Stomach (tissue), 9 donors: Measurements from ENCODE around the gene TSHZ2. TPM values are rescaled to one million over a fixed set of nuclear protein-coding genes. Genes with fewer than 3 reads are reported as not detected.

Experiments used
- DNase-seq, 2 donors: peaks; one replicate each; pipeline versions ENCODE4 v3.0.0 to v3.0.0-alpha.2; 2013 to 2019
- H3K27ac ChIP-seq, 5 donors: fragments of 200-600 bp in 4 of 5; sonication (generic) in 4 of 5; one replicate each; pipeline ENCODE4 v1.5.1; 2013 to 2019; ENCODE audit warnings: mild to moderate bottlenecking in 1 of 5, moderate library complexity in 1 of 5
- H3K27me3 ChIP-seq, 3 donors: fragments of 200-600 bp; sonication (generic); one replicate each; pipeline ENCODE4 v1.5.1; 2017 to 2019; ENCODE audit warnings: mixed run types in 1 of 3
- H3K36me3 ChIP-seq, 4 donors: fragments of 200-600 bp; sonication (generic); 1 replicate in 3 of 4; 2 replicates in 1 of 4; pipeline ENCODE4 v1.5.1; 2016 to 2019
- H3K4me1 ChIP-seq, 4 donors: fragments of 200-600 bp; sonication (generic); one replicate each; pipeline ENCODE4 v1.5.1; 2016 to 2019
- H3K4me3 ChIP-seq, 4 donors: fragments of 200-600 bp; sonication (generic) in 3 of 4; one replicate each; pipeline ENCODE4 v1.5.1; 2016 to 2019; ENCODE audit warnings: mild to moderate bottlenecking in 1 of 4
- H3K9me3 ChIP-seq, 4 donors: fragments of 200-600 bp; sonication (generic); one replicate each; pipeline ENCODE4 v1.5.1; 2016 to 2019
- CTCF ChIP-seq, 7 experiments: fragments of 450-650 bp in 4 of 7; fragments of 200-600 bp in 3 of 7; sonication (generic) in 3 of 7; IDR thresholded peaks; one replicate each; pipeline ENCODE4 v1.5.1; 2016 to 2019; ENCODE audit warnings: antibody characterized with exemption in 7 of 7, control low read depth in 2 of 7, mild to moderate bottlenecking in 1 of 7
- EP300 ChIP-seq: sonication (generic); formaldehyde crosslinking; IDR thresholded peaks from one replicate; pipeline ENCODE4 v1.6.1; 2017; ENCODE audit warnings: antibody characterized with exemption
- POLR2A ChIP-seq, 4 donors: fragments of 450-650 bp; IDR thresholded peaks; one replicate each; pipeline ENCODE4 v1.6.1; 2016; ENCODE audit warnings: antibody characterized with exemption in 4 of 4, control low read depth in 2 of 4, mild to moderate bottlenecking in 1 of 4, moderate library complexity in 1 of 4
- POLR2AphosphoS5 ChIP-seq, 3 donors: sonication (generic); formaldehyde crosslinking; IDR thresholded peaks; one replicate each; pipeline ENCODE4 v1.6.1; 2016; ENCODE audit warnings: antibody characterized with exemption in 3 of 3
- WGBS, 5 donors: extraction: QIAGEN DNeasy Blood & Tissue Kit in 3 of 5; methylation state at CpG; one replicate each; pipeline versions ENCODE4 v1.1.5 to v1.1.7; 2013 to 2018; 5-methylcytosine and 5-hydroxymethylcytosine counted together
- intact Hi-C: fragments of 100-400 bp; cut with DNase I; formaldehyde crosslinking; loops from one replicate; pipeline ENCODE4 v1.15.1; 2023; ENCODE audit warnings: low total_unique reads
- polyA plus RNA-seq, 3 donors: library from polyadenylated mRNA; stranded (reverse); fragments of 200-250 nt; gene quantifications; one replicate each; pipeline ENCODE4 v1.2.3, GENCODE V29; 2013
- total RNA-seq, 5 donors: library from RNA; depleted of rRNA; stranded (reverse); fragments of >200 nt; gene quantifications; one replicate each; pipeline versions ENCODE4 v1.1.0 to v1.2.3, GENCODE V29; 2014 to 2016
- donor health status: healthy with polysubstance abuse.
- donor health status: Bipolar disorder and iron deficiency.
- donor health status: healthy.

TSHZ2 gene
- total and polyA plus RNA-seq, 8 donors, result 2.9 to 20.5 (median 5.8) TPM

- H3K27me3 ChIP-seq, result no peaks in the 10 kb centered on the region
- 81 to 93% (median 86%) methylated on average over 5 of the region's 5 CpGs for WGBS, 5 donors
- TF ChIP-seq CTCF (IDR thresholded peaks at IDR 0.05) (no peak), POLR2AphosphoS5 (IDR thresholded peaks at IDR 0.05) (no peak), EP300 (no peak), POLR2A (IDR thresholded peaks at IDR 0.05) (no peak)
- DNase-seq, result no peak
- no peaks in the 10 kb centered on the region for H3K36me3 ChIP-seq
- intact Hi-C loops, result no loop called here
- no peak overlapping the region for H3K4me3 ChIP-seq
- H3K27ac ChIP-seq, result no peak overlapping the region
- H3K4me1 ChIP-seq, result no peaks in the 10 kb centered on the region
- H3K9me3 ChIP-seq, result no peaks in the 10 kb centered on the region
Observed at GRCh38 chr20:53270792-53271375, 298.7 kb downstream of the TSHZ2 start.

GRCh38 chr20:53274365-53274764, 302.2 kb downstream of the TSHZ2 start:
- 77 to 88% (median 86%) methylated on average over 5 of the region's 5 CpGs for WGBS, 5 donors
- intact Hi-C loops, result no loop called here
- TF ChIP-seq CTCF (IDR thresholded peaks at IDR 0.05), result no peak
- TF ChIP-seq POLR2A (IDR thresholded peaks at IDR 0.05), result no peak
- TF ChIP-seq POLR2AphosphoS5 (IDR thresholded peaks at IDR 0.05), result no peak
- TF ChIP-seq EP300, result no peak
- DNase-seq, result no peak
- no peaks in the 10 kb centered on the region for H3K36me3 ChIP-seq
- no peaks in the 10 kb centered on the region for H3K27me3 ChIP-seq
- no peaks in the 10 kb centered on the region for H3K4me1 ChIP-seq
- H3K4me3 ChIP-seq, result no peak overlapping the region
- no peaks in the 10 kb centered on the region for H3K9me3 ChIP-seq
- no peak overlapping the region for H3K27ac ChIP-seq

GRCh38 chr20:53274807-53275206, 302.6 kb downstream of the TSHZ2 start:
- no peaks in the 10 kb centered on the region for H3K36me3 ChIP-seq
- intact Hi-C loops, result no loop called here
- H3K27ac ChIP-seq, result no peak overlapping the region
- TF ChIP-seq EP300 (no peak), CTCF (IDR thresholded peaks at IDR 0.05) (no peak), POLR2AphosphoS5 (IDR thresholded peaks at IDR 0.05) (no peak), POLR2A (IDR thresholded peaks at IDR 0.05) (no peak)
- no peaks in the 10 kb centered on the region for H3K27me3 ChIP-seq
- no peak overlapping the region for H3K4me3 ChIP-seq
- DNase-seq, result no peak
- whole genome bisulfite sequencing, 5 donors, result 58 to 80% (median 60%) methylated on average over 3 of the region's 3 CpGs
- no peaks in the 10 kb centered on the region for H3K9me3 ChIP-seq
- no peaks in the 10 kb centered on the region for H3K4me1 ChIP-seq

- intact Hi-C loops, result no loop called here
Observed at GRCh38 chr20:53276143-53276542, 304.0 kb downstream of the TSHZ2 start.

More at GRCh38 chr20:53276143-53276542, 304.0 kb downstream of the TSHZ2 start:
- 78 to 88% (median 87%) methylated on average over 3 of the region's 3 CpGs for WGBS, 5 donors
- TF ChIP-seq EP300, result no peak
- TF ChIP-seq CTCF (IDR thresholded peaks at IDR 0.05), result no peak
- TF ChIP-seq POLR2A (IDR thresholded peaks at IDR 0.05), result no peak
- no peak for TF ChIP-seq POLR2AphosphoS5 (IDR thresholded peaks at IDR 0.05)
- Histone ChIP-seq H3K4me1 (no peaks in the 10 kb centered on the region), H3K9me3 (no peaks in the 10 kb centered on the region), H3K27me3 (no peaks in the 10 kb centered on the region), H3K27ac (no peak overlapping the region), H3K36me3 (no peaks in the 10 kb centered on the region), H3K4me3 (no peak overlapping the region)
- no peak for DNase-seq
